Tibial artery (tissue), 4 donors: ENCODE results near the gene SERPINE2.
A peak's percentile ranks its signal among the peaks of the same experiment; 100 is the strongest.

Experiments
- DNase-seq, 2 donors: peaks; one replicate each; pipeline ENCODE4 v3.0.0-alpha.2; 2019
- H3K27ac ChIP-seq, 2 donors: fragments of 200-600 bp; sonication (generic) in 1 of 2; 1 replicate in 1 of 2; 2 replicates in 1 of 2; pipeline ENCODE4 v1.5.1; 2018 to 2019; ENCODE audit warnings: mild to moderate bottlenecking in 1 of 2
- H3K27me3 ChIP-seq, 2 donors: fragments of 200-600 bp; sonication (generic) in 1 of 2; one replicate each; pipeline versions ENCODE4 v1.5.1 to v1.6.0; 2016 to 2019
- H3K36me3 ChIP-seq, 3 donors: fragments of 200-600 bp; sonication (generic) in 2 of 3; one replicate each; pipeline ENCODE4 v1.5.1; 2016 to 2019; ENCODE audit warnings: mild to moderate bottlenecking in 2 of 3
- H3K4me1 ChIP-seq, 4 donors: fragments of 200-600 bp; sonication (generic) in 2 of 4; 1 replicate in 3 of 4; 2 replicates in 1 of 4; pipeline ENCODE4 v1.5.1; 2016 to 2019
- H3K4me3 ChIP-seq, 2 donors: fragments of 200-600 bp; sonication (generic) in 1 of 2; 1 replicate in 1 of 2; 2 replicates in 1 of 2; pipeline ENCODE4 v1.5.1; 2018 to 2019; ENCODE audit warnings: mild to moderate bottlenecking in 2 of 2
- H3K9me3 ChIP-seq, 3 donors: fragments of 200-600 bp; sonication (generic) in 1 of 3; one replicate each; pipeline ENCODE4 v1.5.1; 2016 to 2019
- CTCF ChIP-seq, 2 experiments: fragments of 200-600 bp in 1 of 2; fragments of 450-650 bp in 1 of 2; IDR thresholded peaks; one replicate each; pipeline ENCODE4 v1.5.1; 2017 to 2019; ENCODE audit warnings: antibody characterized with exemption in 2 of 2, mild to moderate bottlenecking in 1 of 2, moderate library complexity in 1 of 2
- intact Hi-C: fragments of 100-400 bp; cut with DNase I; formaldehyde crosslinking; loops from one replicate; pipeline ENCODE4 v1.15.0; 2023; ENCODE audit warnings: low total_unique reads

Gene SERPINE2

DNA sequence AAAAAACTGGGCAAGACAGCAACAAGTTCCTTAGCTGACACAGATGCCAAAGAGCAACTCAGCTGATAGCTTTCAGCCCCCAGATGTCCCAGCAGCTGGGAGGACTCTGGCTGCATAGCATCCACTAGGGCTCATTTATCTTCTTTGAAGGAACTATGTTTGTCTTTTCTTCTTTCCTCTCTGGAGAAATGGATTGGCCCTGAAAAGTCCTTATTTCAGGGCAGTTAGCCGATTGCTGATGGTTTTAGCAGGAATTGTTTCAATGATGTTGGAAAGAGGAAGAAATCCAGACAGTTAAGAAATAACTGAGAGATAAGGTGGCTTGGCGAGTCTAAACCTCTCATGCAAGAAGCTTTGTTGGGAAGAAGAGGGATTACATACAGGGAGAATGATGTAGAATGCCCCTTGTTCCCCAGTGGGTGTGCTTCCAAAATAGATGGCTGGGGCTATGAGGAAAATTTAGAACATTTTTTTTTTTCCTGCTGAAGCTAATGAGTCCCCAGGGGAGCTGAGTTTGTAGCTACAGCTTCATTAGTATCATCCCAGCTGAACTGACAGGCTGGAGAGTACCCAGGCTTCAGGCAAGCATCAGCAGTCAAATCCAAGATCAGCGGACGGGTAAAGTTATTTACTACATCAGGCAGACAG, 33.6 kb upstream of the SERPINE2 start:
- intact Hi-C loops: no loop called here

GRCh38 chr2:224069172-224069571, 30.1 kb upstream of the SERPINE2 start:
- Histone ChIP-seq H3K9me3 (no peaks in the 10 kb centered on the region), H3K4me3 (no peak overlapping the region), H3K27ac (no peak overlapping the region), H3K27me3 (no peaks in the 10 kb centered on the region), H3K36me3 (no peaks in the 10 kb centered on the region), H3K4me1 (no peaks in the 10 kb centered on the region)
- no peak for DNase-seq
- no peak for TF ChIP-seq CTCF (IDR thresholded peaks at IDR 0.05)
- intact Hi-C loops: no loop called here

More for the DNA sequence above, 33.6 kb upstream of the SERPINE2 start:
- Histone ChIP-seq H3K36me3 (no peaks in the 10 kb centered on the region), H3K4me1 (no peaks in the 10 kb centered on the region), H3K9me3 (no peaks in the 10 kb centered on the region), H3K4me3 (no peak overlapping the region), H3K27ac (no peak overlapping the region), H3K27me3 (no peaks in the 10 kb centered on the region)
- peak in 1 of 2 donors; percentile 33 for DNase-seq
- no peak for TF ChIP-seq CTCF (IDR thresholded peaks at IDR 0.05)

GRCh38 chr2:224063298-224063648, 24.2 kb upstream of the SERPINE2 start:
- H3K36me3 ChIP-seq: no peaks in the 10 kb centered on the region
- no peak overlapping the region for H3K27ac ChIP-seq
- intact Hi-C loops: no loop called here
- H3K27me3 ChIP-seq: no peaks in the 10 kb centered on the region
- H3K4me1 ChIP-seq: no peaks in the 10 kb centered on the region
- no peaks in the 10 kb centered on the region for H3K9me3 ChIP-seq
- DNase-seq: no peak
- TF ChIP-seq CTCF (IDR thresholded peaks at IDR 0.05): no peak
- H3K4me3 ChIP-seq: no peak overlapping the region

GRCh38 chr2:224062481-224063297, 23.6 kb upstream of the SERPINE2 start:
- no peak for TF ChIP-seq CTCF (IDR thresholded peaks at IDR 0.05)
- Histone ChIP-seq H3K36me3 (no peaks in the 10 kb centered on the region), H3K9me3 (no peaks in the 10 kb centered on the region), H3K4me3 (no peak overlapping the region), H3K27ac (no peak overlapping the region), H3K4me1 (no peaks in the 10 kb centered on the region), H3K27me3 (no peaks in the 10 kb centered on the region)
- no peak for DNase-seq
- intact Hi-C loops: no loop called here

DNA sequence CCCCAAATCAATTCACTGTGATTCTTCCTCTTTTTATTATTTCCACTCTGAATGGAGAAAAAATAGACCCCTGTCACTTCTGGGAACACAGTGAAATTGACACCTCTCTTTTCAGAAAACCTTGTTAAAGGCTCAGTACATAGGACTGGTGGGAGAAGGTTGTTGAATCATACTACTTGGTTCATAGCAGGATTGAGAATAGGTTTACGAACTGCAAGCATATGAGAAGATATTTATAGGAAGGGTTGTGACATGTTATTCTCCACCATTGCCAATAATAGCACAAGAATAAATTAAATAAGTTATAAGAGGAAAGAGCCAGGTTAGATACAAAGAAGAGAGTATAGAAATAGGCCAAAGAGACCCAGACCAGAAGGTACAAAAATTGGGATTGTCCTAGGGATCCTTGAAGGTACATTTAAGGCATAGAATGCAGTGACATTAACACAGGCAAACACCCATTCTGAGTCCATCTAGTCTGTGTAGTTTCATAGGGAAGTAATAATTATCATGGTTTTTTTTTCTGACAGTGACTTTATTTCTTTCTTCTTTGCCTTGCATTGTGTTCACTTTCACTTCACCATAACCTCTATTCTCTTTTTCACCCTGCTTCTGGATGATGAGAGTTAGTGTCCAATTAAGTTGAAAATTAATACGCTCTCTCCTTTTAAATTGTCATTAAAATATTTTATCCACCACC, 21.8 kb upstream of the SERPINE2 start:
- no peak for TF ChIP-seq CTCF (IDR thresholded peaks at IDR 0.05)
- no peaks in the 10 kb centered on the region for H3K4me1 ChIP-seq
- no peaks in the 10 kb centered on the region for H3K27me3 ChIP-seq
- no peaks in the 10 kb centered on the region for H3K9me3 ChIP-seq
- no peaks in the 10 kb centered on the region for H3K36me3 ChIP-seq
- H3K27ac ChIP-seq: no peak overlapping the region
- DNase-seq: no peak
- intact Hi-C loops: no loop called here
- no peak overlapping the region for H3K4me3 ChIP-seq
